DMS 273 treated with DMSO at 0.1 percent for 48 hours (cell line): ENCODE data around the gene PRDM13.
"Not testable (repeated sequence)": the region's sequence is repeated elsewhere in the genome, so short reads cannot be mapped to it uniquely, and the experiment has no call there.

ENCODE experiments used
- DNase-seq: peaks from one replicate; lab custom pipeline; 2025; lab: John Stamatoyannopoulos, UW

PRDM13 gene

DNA sequence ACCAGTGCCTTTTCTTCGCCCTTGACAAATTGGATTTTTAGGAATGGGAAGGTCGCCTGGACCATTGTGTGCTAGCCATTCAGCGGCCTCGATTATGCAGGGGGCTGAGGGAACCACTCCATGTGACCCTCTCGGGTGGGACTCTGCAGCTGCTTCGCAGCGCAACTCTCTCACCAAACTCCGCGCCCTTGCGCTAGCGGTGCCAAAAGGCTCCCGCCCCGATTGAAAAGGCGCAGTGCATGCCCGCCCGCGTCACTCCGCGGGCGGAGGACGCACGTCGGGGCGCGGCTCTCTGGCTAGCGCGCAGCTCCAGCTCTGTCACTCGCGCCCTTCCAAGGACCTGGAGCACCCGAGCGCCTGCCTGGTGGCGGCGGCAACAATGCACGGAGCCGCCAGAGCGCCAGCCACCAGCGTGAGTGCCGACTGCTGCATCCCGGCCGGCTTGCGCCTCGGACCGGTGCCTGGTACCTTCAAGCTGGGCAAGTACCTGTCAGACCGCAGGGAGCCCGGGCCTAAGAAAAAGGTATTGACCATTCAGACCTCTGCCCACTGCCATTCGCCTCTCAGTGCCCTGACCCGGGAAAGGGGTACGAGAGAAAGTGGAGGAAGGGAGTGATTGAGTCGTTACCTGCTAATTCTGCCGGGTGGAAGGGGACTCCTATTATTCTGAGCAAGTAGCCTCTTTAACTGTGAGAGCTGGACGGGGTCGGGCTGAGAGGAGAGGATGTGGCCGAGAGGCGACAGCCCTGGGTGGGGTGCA lies at the start of gene PRDM13:
PRDM13 (plus strand) TSS at position 178 of the 760 bp plus-strand sequence; CDS start at position 380, 202 bp downstream.
- DNase-seq, result no peak

DNA sequence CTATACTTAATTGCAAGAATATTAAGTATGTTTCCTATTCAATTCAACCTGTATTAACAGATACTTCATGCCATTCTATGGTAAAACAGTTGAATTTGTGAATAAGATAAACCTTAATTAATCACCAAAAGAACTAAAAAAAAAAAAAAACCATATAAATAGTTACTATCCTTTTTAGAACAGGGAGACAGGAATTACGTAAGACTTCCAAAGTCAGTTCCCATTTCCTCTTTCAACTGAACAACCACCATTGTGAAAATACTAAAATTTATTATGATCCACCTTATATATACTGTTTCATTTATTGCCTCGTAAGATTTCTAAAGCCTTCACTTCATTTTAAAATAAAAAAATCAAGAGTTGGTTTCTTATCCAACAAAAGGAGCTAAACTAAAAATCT lies 47.6 kb upstream of the PRDM13 start:
- DNase-seq, result no peak

DNA sequence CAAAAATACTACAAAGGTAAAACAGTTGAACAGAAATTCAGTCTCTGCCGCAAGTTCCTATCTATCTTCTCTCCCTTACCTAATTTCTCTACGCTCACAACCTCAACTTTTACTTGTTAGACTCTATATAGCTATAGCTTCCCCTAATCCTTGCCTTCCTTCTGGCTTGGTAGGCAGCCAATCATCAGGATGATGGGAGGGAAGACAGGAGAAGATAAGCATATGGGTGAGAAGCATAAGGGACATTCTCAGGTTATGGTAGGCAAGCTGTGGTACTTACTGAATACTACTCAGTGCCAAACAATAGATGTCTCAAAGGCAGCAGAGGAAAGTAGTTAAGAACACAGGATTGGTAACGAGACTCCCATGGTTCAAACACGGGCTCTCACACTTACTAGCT lies 46.0 kb upstream of the PRDM13 start:
- DNase-seq, result no peak

DNA sequence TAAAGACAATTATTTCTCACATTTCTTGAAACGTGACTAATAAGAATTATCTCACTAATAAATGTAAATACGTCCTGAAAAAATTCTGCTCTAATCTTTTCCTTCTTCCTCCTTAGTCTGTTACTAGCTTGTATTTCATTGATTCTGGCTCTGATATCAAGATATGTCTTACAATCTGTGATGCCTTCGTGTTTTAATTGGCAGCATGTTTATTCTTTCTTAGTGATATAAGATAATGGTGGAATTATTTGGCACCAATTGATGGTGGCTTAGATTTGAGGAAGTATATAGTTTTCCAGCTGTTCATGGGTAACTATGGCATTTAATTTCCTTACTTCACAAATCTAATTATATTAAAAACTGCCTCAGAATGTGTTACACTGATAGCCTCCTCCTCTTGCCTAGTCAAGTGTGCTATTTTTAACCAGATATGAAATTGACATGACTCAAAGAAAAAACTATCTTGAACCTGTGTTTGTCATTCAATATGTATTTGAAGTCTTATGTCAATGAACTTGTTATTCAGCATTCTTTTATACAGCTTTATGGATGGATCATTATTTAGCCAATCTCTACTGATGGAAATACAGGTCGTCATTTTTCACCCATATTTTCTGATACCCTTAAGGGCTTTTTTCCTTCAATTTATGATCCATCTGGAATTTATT lies 43.4 kb upstream of the PRDM13 start:
- DNase-seq, result no peak

DNA sequence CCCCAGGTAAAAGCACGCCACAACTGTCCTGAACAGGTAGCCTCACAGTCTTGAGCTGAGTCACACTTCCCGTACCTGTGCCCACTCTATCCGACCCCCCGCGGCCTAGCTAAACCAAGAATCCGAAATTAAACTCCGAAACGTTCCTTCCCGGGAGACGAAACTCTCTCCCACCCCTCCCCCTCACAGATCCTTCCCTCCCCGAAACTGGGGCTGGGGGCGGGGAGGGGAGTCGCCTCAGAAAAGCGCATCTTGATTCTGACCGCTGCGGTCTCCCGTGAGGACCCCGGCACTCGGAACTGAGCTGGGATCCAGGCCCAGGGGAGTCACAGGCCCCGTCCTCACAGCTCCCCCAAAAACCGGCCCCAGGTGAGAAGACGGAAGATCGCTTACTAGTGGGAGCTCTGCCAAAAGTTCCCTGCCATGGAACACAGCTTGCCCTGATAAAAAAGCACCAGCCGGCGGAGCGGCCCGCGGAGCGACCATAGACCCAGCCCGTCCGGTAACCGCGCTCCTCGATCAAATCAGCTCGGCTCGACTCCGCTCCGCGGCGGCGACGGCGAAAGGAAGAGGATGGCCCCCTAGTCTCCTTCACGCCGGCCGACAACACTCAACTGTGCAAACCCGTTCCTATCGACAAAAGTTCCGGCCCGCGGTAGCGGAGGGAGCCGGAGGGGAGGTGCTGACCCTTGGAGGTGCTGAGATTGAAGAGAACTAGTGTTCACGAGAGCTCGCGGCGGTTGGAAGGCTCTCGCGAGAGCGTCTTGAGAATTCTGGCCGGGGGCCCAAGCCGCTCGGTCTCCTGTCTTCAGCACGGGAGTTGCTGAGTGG lies 38.3 kb upstream of the PRDM13 start, which contains the start of gene CCNC:
CCNC (minus strand) TSS at position 558 of the 831 bp plus-strand sequence; CDS start at position 425, 133 bp downstream.
- peak; percentile 96 for DNase-seq

DNA sequence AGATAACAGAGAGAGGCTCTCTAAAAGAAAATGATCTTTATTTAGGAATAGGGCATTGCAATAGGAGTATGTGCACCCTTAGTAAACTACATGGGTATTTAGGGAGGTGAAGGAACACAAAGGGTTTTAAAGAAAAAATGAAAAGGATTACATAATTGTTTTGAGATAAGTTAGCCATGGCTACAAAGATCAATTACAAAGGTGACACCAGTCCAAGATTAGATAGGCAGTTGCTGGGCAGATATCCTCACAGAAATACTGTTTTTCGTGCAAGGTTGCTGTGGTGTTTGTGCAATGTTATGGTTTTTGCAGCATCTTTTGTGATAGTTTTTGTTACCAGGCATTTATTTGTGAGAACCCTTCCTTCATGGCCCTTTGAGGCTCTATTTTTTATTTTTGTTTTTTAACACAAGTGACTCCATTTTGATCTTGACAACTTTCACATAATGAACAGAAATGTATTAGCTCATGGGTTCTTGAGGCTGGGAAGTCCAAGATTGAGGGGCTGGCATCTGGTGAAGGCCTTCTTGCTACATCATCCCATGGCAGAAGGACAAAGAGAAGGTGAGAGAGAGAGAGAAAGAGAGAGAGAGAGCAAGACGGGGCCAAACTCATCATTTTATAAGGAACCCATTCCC lies 32.5 kb upstream of the PRDM13 start:
- no peak for DNase-seq

DNA sequence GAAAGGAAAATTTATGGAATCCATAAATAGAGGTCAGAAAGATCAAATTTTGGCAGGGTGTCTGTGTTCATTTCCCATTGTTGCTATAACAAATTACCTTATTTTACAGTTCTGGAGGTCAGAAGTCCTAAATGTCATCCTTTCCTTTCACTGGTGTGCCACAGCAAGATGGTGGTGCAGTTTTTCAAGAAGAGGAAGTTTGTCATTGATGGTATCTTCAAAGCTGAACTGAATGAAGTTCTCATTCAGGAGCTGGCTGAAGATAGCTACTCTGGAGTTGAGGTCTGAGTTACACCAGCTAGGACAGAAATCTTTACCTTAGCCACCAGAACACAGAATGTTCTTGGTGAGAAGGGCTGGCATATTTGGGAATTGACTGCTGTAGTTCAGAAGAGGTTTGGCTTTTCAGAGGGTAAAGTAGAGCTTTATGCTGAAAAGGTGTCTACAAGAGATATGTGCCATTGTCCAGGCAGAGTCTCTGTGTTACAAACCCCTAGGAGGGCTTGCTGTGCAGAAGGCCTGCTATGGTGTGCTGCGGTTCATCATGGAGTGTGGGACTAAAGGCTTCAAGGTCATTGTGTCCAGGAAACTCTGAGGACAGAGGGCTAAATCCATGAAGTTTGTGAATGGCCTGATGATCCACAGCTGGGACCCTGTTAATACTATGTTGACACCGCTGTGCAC lies 30.9 kb upstream of the PRDM13 start:
- DNase-seq, result no peak

DNA sequence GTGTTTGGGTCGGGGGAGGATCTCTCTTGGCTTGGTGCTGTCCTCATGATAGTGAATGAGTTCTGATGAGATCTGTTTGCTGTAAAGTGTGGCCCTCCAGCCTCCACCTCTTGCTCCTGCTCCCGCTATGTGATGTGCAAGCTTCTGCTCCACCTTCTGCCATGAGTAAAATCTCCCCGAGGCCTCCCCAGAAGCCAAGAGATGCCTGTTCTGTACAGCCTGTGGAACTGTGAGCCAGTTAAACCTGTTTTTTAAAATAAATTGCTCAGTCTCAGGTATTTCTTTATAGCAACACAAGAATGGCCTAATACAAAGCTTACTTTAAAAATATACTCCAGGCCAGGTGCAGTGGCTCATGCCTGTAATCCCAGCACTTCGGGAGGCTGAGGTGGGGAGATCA lies 26.9 kb upstream of the PRDM13 start:
- DNase-seq, result no peak

DNA sequence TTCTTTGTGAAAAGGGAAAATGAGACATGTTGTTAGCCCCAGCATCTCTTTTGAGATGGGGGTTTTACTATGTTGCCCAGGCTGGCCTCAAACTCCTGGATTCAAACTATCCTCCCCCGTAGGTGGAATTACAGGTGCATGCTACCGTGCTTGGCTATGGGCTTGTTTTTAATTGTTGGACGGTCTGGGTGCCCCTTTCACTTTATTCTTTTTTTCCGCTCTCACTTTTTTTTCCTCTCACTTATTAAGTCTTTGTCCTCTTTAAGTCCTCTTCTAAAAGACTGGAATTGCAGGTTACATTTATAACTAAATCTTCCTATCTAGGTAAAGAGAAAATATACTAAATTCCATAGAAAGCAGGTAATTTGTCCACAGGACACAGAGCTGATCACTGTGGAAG lies 18.8 kb upstream of the PRDM13 start:
- DNase-seq, result no peak

DNA sequence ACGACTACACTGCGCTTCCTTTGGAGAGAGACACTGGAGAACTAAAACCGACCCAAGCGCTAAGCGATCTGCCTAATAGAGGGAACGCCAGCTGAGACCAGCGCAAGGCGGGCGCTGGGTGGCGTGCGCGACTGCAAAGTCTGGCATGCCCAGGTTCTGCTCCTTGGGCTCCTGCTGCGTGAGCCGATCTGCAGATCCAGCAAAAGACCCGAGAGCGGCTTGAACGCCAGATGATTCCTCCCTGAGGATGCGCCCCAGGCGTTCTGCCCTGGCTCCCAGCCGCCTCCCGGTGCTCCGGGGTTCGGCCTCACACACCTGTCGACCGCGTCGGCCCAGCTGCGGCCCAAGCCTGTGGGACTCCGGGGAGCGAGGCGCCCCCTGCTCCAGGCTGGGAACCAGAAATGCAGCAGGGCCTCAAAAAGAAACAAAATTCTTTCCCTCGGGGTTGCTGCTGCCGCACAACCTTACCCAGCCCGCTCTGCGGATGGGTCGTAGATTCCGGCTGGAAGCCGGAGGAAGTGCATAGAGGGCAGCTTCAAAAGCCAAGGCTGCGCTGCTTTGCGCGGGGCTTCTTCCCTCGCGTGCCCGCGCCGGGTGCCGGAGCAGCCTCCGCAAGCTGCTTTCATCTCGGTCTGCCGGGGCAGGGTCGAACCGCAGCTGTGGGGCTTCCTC lies 17.9 kb upstream of the PRDM13 start:
- DNase-seq, result peak; percentile 73

DNA sequence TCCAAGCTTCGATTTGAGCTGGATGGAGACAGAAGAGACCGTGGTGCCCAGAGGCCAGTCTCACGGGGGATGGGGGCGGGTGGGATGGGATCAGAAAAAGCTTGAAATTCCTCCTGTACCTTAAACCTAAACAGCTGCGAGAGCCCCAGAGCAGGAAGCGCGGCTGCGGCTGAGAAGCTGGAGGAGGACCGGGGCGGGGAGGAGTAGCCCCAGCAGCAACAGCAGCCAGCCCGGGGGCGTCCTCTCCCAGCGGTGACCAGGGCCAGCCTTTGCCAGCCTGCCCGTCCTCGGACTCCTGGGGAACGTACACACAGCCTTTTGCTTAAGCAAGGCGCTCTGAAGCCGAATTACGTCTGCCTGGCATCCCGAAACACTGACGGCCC lies 17.4 kb upstream of the PRDM13 start:
- no peak for DNase-seq

DNA sequence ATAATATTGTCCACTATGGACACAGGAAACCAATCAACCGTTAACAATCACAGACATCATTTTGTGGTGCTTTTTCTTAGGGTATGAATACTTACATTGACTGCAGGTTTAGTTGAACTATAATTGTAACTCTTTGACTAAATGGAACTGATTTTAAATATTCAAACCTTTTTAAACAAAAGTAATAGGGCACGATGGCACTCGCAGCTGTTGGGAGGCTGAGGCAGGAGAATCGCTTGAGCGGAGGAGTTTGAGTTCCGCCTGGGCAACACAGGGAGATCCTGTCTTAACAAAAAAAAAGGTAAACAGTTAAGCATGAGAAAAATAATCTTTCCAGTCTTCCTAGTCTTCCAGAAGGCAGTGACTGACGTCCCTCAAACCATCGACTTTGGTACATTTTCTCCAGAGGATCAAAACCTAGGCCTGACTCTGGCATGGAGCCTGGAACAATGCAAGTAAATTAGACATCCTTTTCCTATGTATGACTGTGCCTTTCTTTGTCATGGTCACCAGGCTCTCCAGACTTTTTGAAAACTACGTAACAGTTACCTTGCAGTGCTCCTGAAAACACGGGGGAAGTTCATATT lies 16.6 kb upstream of the PRDM13 start:
- no peak for DNase-seq

DNA sequence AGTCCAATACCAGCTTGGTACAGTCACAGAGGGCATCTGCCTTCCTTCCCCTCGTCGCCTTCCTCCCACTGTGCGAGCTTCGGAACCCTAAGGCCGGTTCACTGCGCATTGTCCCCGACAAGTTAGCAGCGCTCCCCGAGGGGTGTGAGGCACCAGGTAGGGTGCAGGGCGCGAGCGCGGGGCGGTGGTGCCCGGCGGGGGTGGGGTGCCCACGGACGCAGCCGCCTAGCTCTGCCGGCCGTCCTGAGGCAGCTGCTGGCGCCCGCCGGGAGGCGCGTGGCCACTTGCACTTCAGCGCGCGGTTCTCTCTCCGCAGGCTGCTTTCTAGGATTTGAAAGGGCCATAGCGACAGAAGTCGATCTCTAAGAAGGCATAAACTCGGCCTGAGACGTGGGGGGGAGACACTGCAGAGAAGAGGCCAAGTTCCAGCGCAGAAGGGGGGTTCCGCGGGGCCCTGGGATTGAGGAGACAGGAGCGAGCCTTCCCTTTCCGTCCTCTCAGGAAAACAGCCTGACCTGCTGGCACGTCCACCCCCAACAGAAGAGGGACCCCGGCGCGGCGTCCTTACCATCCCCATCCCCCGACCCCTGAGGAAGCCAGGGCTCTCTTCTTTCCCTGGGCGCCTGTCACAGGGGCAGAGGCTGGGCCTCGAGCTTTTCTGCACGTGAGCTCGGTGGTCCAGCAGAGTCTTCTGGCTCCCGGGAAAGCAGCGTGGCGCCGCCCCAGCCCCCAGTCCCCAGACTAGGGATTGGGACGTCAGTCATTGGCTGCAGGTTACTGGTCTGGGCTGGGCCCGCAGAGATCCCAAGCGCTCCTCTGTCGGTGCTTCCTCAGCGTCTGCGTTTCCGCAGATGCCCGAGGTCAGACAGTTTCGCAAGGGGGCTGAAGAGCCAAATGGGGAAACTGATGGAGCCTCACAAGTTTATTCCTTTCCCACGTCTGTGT lies 15.6 kb upstream of the PRDM13 start:
- no peak for DNase-seq

DNA sequence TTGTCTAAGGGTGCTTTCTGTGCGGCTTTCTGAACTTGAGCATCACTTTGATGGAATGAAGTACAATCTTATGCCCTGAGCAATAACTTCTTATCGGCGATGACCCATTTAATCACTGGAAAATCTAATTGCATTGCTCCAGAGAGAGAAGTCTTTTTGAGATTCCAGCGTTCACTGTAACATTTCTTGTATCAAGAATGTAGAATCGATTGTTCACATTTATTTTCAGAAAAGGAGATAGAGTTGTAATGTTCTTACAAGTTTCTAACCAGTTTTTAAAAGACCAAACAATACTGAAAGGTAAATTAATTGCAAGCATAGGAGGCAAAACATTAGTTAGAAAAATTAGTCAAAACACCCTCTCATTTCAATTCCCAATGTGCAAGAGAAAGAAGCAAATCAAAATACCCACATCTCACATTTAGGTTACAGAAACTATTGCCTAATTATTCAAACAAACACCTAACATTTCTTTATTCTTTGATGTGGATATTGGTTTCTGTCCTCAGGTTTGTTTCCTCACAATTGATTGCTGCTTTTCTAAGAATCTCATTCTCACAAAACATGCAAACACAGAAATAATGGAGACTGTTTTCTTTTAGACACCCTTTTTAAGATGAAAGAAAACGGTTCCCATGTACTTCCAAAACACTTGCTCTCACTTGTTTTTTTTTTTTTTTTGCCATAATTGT lies 14.8 kb upstream of the PRDM13 start:
- DNase-seq, result no peak

DNA sequence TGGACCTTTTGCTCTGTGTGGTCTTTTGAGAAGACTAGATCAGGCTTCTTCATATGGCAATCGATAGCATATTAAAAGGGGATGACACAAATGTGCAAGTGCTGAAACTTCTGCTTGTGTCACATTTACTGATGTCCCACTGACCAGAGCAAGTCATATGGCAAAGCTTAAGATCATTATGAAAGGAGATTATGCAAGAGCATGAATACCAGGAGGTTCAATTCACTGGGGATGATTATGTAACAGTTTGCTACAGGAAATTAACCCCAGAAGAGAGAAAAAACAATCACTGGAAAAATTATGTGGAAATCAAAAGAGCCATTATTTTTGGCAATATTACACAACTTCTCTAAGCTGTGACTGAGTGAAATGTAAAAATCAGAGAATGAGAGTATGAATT lies 13.7 kb upstream of the PRDM13 start:
- DNase-seq, result no peak

DNA sequence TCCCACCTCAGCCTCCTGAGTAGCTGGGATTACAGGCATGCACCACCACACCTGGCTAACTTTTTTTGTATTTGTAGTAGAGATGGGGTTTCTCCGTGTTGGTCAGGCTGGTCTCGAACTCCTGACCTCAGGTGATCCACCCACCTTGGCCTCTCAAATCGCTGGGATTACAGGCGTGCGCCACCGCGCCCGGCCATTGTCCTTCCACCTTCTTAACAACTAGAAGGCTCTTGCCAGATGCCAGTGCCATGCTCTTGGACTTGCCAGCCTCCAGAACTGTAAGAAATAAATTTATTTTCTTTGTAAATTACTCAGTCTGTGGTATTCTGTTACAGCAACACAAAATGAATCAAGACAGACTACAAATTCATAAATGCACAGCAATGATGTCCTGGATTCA lies 11.9 kb upstream of the PRDM13 start:
- not testable (repeated sequence) for DNase-seq

DNA sequence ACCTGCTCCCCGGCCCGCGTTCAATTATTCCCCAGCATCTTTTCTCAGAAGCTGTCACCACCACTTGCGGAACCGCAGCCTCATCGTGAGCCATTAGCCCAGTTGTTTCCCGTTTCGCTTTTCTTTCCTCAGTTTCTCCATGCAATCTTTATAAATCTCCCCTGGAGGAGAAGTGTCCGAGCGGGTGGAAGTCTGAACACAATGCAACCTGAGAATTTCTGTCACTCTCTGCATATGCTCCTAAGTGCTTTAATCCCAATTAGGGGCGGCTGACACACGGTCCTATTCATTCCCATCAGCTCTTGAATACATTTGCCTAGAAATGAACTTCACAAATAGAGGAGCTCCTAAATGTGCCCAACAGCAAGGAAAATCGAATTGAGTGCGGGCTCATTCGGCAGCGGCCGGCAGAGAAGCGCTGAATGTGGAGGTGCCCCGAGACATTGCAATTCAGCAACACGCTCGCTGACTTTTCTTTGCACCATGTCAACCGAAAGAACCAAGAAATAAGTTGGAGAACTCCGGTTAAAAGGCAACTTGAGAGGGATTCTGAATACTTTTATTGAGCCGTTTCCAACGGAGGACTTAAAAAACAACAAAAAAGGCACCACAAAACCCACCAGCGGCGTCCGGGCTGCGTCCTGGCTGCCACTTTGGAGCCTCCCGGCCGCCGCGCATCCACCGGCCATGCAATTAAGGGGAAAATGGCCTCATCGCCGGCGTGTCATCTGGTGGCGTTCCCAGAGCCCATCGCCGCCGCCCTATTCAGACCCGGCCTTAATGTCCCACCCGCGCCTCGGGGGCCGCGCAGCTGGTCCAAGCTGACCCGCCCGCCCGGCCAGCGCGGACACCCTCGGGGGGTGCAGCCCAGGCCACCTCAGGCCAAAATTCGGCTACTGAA lies 3.9 kb upstream of the PRDM13 start:
- no peak for DNase-seq
